SIG-M5 (cell line): ENCODE measurements around the gene CLN3.
"Not testable (repeated sequence)": the region's sequence is repeated elsewhere in the genome, so short reads cannot be mapped to it uniquely, and the experiment has no call there.

Source experiments
- DNase-seq: peaks from one replicate; lab custom pipeline; 2025; lab: John Stamatoyannopoulos, UW

The CLN3 gene

DNA sequence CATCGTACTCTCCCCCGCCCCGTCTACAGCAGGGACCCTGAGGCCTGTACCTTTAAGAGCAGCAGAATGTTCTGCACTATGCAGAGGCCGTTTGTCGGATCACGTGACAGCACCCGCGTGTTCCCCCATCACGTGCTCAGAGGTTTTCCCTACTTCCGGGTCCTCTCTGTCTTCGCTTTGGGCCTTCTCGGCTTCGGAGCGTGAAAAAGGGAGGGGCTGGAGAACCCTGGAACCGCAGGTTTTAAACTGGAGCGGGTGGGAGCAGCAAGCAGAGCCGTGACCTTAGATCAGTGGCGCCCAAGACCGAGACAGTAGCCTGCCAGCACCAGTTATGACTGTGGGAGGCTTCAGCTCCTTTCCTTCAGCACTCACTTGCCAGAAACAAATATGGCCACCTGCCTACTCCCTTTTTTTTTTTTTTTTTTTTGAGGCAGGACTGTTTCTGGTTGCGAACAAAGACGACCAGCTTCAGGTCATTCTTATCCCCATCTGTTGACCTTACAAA, at the start of gene CLN3:
CLN3 (minus strand) TSS at position 105 of the 505 bp plus-strand sequence. CDS start 315 bp downstream, outside the sequence.
- peak; percentile 77 for DNase-seq

- DNase-seq, result no peak
These were observed 48.5 kb upstream of the CLN3 start for GRCh38 chr16:28540346-28540745.

GRCh38 chr16:28538733-28539596, 47.1 kb upstream of the CLN3 start, which contains the start of gene NUPR1:
NUPR1 (minus strand) TSS chr16:28538974; CDS start chr16:28538907, 67 bp downstream.
- no peak for DNase-seq

DNA sequence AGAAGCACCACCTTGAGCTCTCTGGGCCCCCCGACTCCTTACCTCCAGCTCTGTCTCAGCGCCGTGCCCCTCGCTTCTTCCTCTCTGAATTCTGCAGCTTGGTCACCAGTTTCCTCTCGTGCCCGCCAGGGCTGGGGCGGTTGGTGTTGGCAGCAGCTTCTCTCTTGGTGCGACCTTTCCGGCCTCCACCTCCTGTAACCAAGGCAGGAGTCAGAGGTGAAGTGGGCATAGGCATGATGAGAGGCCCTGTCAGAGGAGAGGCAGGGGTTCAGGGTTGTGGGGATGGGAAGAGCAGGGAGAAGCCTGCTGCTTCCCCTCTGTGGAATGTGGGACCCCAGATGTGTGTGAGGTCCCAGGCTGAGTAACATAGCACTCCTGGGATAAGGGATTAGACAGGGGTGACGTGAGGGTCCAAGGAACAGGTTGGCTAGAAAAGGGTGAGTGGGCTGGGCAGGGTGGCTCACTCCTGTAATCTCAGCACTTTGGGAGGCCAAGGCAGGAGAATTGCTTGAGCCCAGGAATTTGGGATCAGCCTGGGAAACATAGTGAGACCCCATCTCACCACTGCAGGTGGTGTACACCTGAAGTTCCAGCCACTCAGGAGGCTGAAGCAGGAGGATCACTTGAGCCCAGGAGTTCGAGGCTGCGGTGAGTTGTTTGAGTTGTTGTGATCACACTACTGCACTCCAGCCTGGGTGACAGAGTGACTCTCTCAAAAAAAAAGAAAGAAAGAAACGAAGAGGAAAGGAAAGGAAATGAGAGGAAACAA, 46.3 kb upstream of the CLN3 start:
- DNase-seq, result no peak

DNA sequence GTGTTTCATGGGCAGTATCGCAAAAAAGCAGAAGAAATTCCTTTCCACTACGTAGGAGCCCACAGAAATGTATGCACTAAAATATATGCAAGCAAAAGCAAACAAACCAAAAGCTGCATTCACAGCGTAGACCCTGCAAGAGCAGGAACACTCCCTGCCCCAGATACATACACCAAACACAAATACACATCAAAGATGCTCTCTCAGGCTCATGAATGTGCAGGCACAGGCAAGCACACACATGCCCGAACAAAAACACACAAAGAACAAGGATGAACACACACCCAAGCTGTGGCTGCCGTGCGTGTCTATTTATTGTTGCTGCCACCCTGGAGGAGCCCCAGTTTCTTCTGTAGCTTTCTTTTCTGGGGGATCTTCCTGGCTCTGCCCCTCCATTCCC, 45.2 kb upstream of the CLN3 start:
- no peak for DNase-seq

DNA sequence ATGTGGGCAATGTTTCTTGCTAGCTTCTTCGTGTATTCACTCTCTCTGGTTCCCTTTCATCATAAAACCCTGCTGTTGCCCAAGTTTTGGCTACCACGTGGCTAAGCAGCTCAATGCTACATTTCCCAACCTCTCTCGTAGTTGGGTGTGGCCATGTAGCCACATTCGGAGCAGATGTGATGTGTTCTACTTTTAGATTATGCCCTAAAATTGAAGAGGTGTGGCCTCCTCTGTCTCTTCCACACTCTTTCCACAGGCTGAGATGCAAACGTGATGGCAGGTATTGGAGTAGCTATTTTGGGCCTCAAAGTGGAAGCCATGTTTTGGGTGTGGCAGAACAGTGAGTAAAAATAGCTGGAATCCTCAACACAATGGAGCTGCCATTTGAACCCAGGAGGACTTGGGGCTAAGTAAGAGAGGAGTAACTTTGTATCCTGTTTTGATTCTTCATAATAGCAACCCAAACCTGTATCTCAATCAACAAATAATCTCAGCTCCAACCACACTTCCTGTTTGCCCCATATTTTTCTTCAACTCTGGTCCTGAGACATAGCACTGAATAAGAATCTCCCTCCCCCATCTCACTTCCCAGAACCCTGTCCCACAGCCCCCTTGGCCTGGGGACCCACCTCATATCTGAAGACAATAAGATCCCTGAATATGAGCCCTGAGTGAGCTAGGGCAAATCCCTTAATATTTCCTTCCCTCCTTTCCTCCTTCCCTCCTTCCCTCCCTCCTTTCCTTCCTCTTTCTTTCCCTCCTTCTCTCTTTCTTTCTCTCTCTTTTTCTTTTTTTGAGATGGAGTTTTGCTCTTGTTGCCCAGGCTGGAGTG, 42.9 kb upstream of the CLN3 start:
- peak; percentile 75 for DNase-seq

- DNase-seq, result no peak
These were observed 41.2 kb upstream of the CLN3 start for GRCh38 chr16:28532940-28533647.

DNA sequence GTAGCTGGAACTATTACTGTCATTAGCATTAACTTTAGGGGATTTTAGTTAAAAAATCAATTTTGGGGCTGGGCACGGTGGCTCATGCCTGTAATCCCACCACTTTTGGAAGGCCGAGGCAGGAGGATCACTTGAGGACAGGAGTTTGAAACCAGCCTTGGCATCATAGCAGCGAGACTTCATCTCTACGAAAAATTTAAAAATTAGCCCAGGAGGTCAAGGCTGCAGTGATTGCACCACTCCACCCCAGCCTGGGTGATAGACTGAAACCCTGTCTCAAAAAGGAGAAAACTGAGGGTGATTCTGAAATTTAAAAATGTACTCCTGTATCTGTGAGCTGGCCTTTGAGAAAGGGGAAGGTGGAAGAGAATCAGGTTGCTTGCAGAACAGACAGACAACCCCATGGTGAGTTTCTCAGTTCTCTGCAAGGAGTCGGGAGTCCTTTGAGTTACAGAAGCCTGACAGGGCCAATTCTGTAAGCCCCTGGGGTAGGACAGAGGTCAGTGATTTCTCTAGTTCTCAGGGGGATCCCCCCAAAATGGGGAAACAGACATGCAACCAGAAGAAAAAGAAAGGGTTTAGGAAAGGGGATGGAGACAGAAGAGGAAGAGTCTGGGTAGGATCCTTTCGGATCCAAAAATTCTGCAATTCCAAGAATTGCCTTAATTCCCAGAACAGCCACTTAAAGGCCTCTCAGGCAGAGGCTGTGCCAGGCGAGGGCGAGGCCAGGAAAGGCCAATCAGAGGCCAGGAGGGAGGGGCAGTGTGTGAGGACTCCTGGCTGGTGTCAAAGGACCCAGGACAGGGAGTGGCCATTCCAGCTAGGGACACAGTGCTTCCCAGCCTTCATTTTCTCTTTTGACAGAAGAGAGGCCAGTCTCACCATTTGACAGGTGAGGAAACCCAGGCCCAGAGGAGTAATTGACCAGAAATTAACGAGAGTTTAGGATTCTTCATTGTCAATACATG, 40.2 kb upstream of the CLN3 start:
- DNase-seq, result no peak

DNA sequence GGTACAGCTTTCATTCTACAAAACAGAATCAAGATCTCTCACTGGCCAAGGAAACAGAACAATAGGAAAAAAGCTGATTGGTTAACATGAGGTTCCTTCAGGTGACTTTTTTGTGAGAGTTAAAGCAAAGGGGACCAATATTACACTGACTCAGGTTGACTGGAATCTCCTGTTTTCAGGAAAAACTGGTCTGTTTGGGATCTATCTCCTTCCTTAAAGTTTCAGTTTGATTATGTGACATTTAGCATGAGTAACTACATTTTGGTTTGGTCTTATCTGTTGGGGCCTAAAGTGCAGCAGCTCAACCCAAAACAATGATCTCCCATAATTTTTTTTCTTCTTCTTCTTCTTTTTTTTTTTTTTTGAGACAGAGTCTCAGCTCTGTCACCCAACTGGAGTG, 37.2 kb upstream of the CLN3 start:
- no peak for DNase-seq

DNA sequence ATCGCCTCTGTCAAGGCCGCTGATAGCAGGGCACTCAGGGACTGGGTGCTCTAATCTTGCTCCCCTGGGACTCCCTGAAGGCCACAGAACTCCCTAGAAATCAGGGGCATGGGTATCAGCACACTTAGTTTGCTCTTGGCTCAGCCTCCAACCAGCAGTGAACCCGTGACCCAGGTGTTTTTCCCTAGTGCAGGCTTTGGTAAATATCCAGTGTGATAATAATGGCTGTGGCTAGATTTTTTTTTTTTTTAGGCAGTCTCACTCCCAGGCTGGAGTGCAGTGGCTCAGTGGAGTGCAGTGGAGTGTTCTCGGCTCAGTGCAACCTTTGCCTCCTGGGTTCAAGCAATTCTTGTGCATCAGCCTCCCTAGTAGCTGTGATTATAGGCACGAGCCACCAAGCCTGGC, 36.6 kb upstream of the CLN3 start:
- DNase-seq, result no peak

DNA sequence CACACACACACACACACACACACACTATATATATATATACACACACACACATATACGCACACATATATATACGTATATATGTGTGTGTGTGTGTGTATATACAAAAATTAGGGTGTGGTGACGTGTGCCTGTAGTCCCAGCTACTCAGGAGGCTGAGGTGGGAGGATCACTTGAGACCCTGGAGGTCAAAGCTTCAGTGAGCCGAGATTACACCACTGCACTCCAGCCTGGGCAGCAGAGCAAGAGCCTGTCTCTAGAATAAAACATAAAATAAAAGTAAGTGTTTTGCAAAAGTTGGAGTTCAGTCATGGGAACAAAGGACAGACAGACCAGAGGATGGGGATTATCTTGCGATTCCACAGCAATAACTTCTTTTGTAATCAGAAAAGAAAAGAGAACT, 36.1 kb upstream of the CLN3 start:
- DNase-seq, result no peak

GRCh38 chr16:28527100-28527785, 35.4 kb upstream of the CLN3 start:
- not testable (repeated sequence) for DNase-seq

DNA sequence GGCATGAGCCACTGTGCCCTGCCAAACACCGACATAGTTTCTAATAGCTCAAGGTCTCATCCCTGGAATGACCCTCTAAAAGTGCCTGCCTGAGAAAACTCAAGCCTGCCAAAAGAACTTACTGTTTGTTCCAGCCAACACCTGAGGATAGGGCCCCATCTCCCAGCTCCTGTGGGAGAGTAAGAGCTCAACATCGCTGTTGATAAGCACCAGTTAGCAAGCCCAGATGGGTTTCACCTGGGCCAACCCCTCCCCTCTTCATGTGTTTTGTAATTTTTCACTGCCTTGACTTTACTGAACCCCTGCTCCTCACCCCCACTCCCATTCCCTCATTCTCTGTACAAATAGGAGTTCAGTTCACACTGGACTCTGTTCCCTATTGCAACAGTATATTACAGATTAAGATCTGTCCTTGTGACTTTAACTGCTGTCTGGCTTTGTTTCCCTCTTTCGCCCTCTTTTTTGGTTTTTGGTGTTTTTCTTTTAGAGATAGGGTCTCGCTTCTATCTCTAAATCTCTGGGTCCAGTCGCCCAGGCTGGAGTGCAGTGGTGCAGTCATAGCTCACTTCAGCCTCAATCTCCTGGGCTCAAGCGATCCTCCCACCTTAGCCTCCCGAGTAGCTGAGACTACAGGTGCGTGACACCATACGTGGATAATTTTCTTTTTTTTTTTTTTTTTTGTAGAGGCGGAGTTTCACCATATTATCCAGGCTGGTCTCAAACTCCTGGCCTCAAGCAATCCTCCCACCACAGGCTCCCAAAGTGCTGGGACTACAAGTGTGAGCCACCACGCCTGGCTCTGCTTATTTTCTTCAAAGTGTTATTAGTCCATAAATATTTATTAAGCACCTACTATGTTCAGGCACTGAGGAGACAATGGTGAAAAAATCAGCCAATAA, 34.6 kb upstream of the CLN3 start:
- DNase-seq, result no peak

DNA sequence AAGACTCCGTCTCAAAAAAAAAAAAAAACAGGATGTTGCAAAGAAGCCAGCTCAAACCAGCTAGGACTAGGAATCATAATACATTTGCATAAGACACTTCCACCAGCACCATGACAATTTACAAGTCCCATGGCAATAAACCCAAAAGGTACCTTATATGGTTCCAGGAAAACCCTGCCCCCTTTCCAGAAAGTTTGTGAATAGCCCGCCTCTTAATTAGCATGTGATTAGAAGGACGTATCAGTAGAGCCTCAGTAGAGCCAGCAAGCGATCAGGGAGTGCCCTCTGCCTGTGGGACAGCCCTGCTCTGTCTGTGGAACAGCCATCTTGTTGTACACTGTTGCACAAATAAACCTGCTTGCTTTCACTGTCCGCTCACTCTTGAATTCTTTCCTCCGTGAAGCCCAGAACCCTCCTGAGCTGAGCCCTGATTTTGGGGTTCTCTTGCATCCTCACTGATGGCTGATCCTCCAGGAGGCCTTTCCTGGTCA, 32.9 kb upstream of the CLN3 start:
- no peak for DNase-seq

GRCh38 chr16:28522792-28523191, 30.9 kb upstream of the CLN3 start:
- no peak for DNase-seq

GRCh38 chr16:28521436-28521835, 29.6 kb upstream of the CLN3 start:
- no peak for DNase-seq

- DNase-seq, result no peak
These were observed 28.8 kb upstream of the CLN3 start for GRCh38 chr16:28520672-28521071.

DNA sequence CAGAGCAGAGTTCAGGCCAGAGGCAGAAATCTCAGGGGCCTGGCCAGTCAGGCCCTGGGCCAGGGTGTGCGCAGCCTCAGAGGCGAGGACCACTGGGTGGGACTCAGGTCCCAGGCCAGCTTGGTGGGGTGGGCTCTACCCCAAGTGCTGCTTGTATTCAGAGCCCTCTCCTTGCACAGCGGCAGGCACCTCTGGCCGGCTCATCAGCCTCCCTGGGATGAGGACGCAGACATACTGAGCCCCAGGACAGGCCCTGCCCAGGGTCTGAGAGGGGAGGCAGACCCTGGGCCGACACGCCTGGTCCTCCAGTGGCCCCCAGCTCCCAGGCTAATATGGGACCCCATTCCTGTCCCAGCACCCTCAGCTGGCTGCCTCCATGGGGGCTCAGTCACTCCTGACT, 22.4 kb upstream of the CLN3 start:
- no peak for DNase-seq
